ENCODE measurements around the gene TBC1D8. TPM values are rescaled to one million over a fixed set of nuclear protein-coding genes. Genes with fewer than 3 reads are reported as not detected.

Gene TBC1D8
- total RNA-seq, 1 experiment from 2014 or later = 139 TPM

GRCh38 chr2:101032084-101032776, 119.0 kb downstream of the TBC1D8 start:
- H3K4me3 ChIP-seq (ENCODE audit: low read depth in 2 of 2, low read length in 2 of 2) = no peak overlapping the region
- no peak overlapping the region for H3K27ac ChIP-seq (ENCODE audit: low read length)
- TSS peak; percentile 22 for BruUV-seq (replicated peaks)
- ChIA-PET CTCF (interaction anchor here (0.5 kb wide), 1 partner anchor 11 kb away, joined by 5 read pairs; no protein-coding TSS in a partner anchor), POLR2A (no interaction called here)
- DNase-seq (ENCODE audit: low read depth, low spot score) (no peak), ATAC-seq (no peak)
- peaks cover 55% of the 10 kb centered on the region for H3K36me3 ChIP-seq (ENCODE audit: control insufficient read depth, insufficient read depth, low read length)
- H3K27me3 ChIP-seq (ENCODE audit: control insufficient read depth, insufficient read depth, low read length) = no peaks in the 10 kb centered on the region
- in situ Hi-C loops (cut with HindIII; ENCODE audit: low pct_unique_long_range_greater_than_20kb, low sequenced_read_pairs) (no loop called here), intact Hi-C loops (cut with micrococcal nuclease; ENCODE audit: unreplicated experiment) (no loop called here)
- no peaks in the 10 kb centered on the region; the same call in 1 of the 2 replicates for H3K4me1 ChIP-seq (ENCODE audit: control insufficient read depth, insufficient read depth, low read length)
- TF ChIP-seq REST (IDR thresholded peaks at IDR 0.05; ENCODE audit: insufficient read depth in 1 of 2, low read depth in 2 of 2, low read length in 1 of 2) = no peak
- TF ChIP-seq SIN3A (IDR thresholded peaks at IDR 0.05; ENCODE audit: borderline replicate concordance, insufficient read depth, low read depth, low read length) = no peak
- TF ChIP-seq CTCF (IDR thresholded peaks at IDR 0.05) = no peak
- TF ChIP-seq POLR2AphosphoS5 (IDR thresholded peaks at IDR 0.05; ENCODE audit: low read depth, low read length) = no peak
- no peak for TF ChIP-seq TCF7L2 (IDR thresholded peaks at IDR 0.05; ENCODE audit: low read depth, low read length)
- no peaks in the 10 kb centered on the region for H3K9me3 ChIP-seq (ENCODE audit: control insufficient read depth, insufficient read depth, low read depth, low read length)

- Histone ChIP-seq H3K4me3 (ENCODE audit: low read depth in 2 of 2, low read length in 2 of 2) (no peak overlapping the region), H3K27ac (ENCODE audit: low read length) (no peak overlapping the region), H3K36me3 (ENCODE audit: control insufficient read depth, insufficient read depth, low read length) (peaks cover 56% of the 10 kb centered on the region), H3K27me3 (ENCODE audit: control insufficient read depth, insufficient read depth, low read length) (no peaks in the 10 kb centered on the region), H3K9me3 (ENCODE audit: control insufficient read depth, insufficient read depth, low read depth, low read length) (no peaks in the 10 kb centered on the region), H3K4me1 (ENCODE audit: control insufficient read depth, insufficient read depth, low read length) (no peaks in the 10 kb centered on the region; the same call in 1 of the 2 replicates)
- intact Hi-C loops (cut with micrococcal nuclease; ENCODE audit: unreplicated experiment) = no loop called here
- POLR2A ChIA-PET = no interaction called here
- DNase-seq (ENCODE audit: low read depth, low spot score) = no peak
- no peak for TF ChIP-seq TCF7L2 (IDR thresholded peaks at IDR 0.05; ENCODE audit: low read depth, low read length)
- TF ChIP-seq SIN3A (IDR thresholded peaks at IDR 0.05; ENCODE audit: borderline replicate concordance, insufficient read depth, low read depth, low read length) = no peak
- no peak for TF ChIP-seq REST (IDR thresholded peaks at IDR 0.05; ENCODE audit: insufficient read depth in 1 of 2, low read depth in 2 of 2, low read length in 1 of 2)
- no peak for TF ChIP-seq CTCF (IDR thresholded peaks at IDR 0.05)
- TF ChIP-seq POLR2AphosphoS5 (IDR thresholded peaks at IDR 0.05; ENCODE audit: low read depth, low read length) = no peak
- in situ Hi-C loops (cut with HindIII; ENCODE audit: low pct_unique_long_range_greater_than_20kb, low sequenced_read_pairs) = no loop called here
- CTCF ChIA-PET = no interaction called here
- no TSS peak for BruUV-seq (replicated peaks)
- ATAC-seq = peak; percentile 42
These were observed 120.2 kb downstream of the TBC1D8 start for GRCh38 chr2:101030866-101031554.

Data from Panc1 (cell line).